ENCODE results near the gene SEPTIN1.

SEPTIN1 gene

GRCh38 chr16:30354423-30355143 is 27.8 kb downstream of the SEPTIN1 start:
- Histone ChIP-seq H3F3A (ENCODE audit: low read depth) (peaks cover 5% of the 10 kb centered on the region; the same call in 1 of the 2 replicates), H3K4me1 (ENCODE audit: insufficient read depth, low read length, poor library complexity, severe bottlenecking) (peaks cover 28% of the 10 kb centered on the region), H4K20me1 (ENCODE audit: insufficient read depth, low read length, poor library complexity, severe bottlenecking) (peaks cover 12% of the 10 kb centered on the region), H3K9ac (ENCODE audit: low read depth, low read length, poor library complexity, severe bottlenecking) (peak overlapping the region; percentile 88), H3K4me3 (ENCODE audit: low read length, poor library complexity, severe bottlenecking) (peak overlapping the region; percentile 90), H3K36me3 (ENCODE audit: insufficient read depth, low read length) (peaks cover 44% of the 10 kb centered on the region; the same call in 1 of the 2 replicates), H3K79me2 (ENCODE audit: insufficient read depth, low read length) (peaks cover 66% of the 10 kb centered on the region), H3K9me3 (ENCODE audit: insufficient read depth, low read depth, low read length) (no peaks in the 10 kb centered on the region), H3K9me2 (replicated peaks; ENCODE audit: low read depth, low read length) (no peaks in the 10 kb centered on the region), H2AFZ (ENCODE audit: low read length) (peak overlapping the region; percentile 80), H3K27me3 (ENCODE audit: insufficient read depth, low read length, poor library complexity, severe bottlenecking) (no peaks in the 10 kb centered on the region), H3K4me2 (ENCODE audit: low read depth, low read length, poor library complexity, severe bottlenecking) (peak overlapping the region; percentile 83)
- no peak for TF ChIP-seq EZH2phosphoT487 (IDR thresholded peaks at IDR 0.05; ENCODE audit: borderline replicate concordance)
- no peak for TF ChIP-seq CTCF (conservative IDR thresholded peaks at IDR 0.05; ENCODE audit: low read length)

GRCh38 chr16:30353438-30354129 is 28.8 kb downstream of the SEPTIN1 start:
- TF ChIP-seq CTCF (conservative IDR thresholded peaks at IDR 0.05; ENCODE audit: low read length) (no peak), EZH2phosphoT487 (IDR thresholded peaks at IDR 0.05; ENCODE audit: borderline replicate concordance) (no peak)
- Histone ChIP-seq H3K9ac (ENCODE audit: low read depth, low read length, poor library complexity, severe bottlenecking) (peak overlapping the region; percentile 88), H3K4me2 (ENCODE audit: low read depth, low read length, poor library complexity, severe bottlenecking) (peak overlapping the region; percentile 83), H3K9me2 (replicated peaks; ENCODE audit: low read depth, low read length) (no peaks in the 10 kb centered on the region), H2AFZ (ENCODE audit: low read length) (no peak overlapping the region), H3K36me3 (ENCODE audit: insufficient read depth, low read length) (peaks cover 38% of the 10 kb centered on the region; the same call in 1 of the 2 replicates), H3K79me2 (ENCODE audit: insufficient read depth, low read length) (peaks cover 56% of the 10 kb centered on the region), H3K4me1 (ENCODE audit: insufficient read depth, low read length, poor library complexity, severe bottlenecking) (peaks cover 35% of the 10 kb centered on the region), H3F3A (ENCODE audit: low read depth) (peaks cover 5% of the 10 kb centered on the region; the same call in 1 of the 2 replicates), H3K27me3 (ENCODE audit: insufficient read depth, low read length, poor library complexity, severe bottlenecking) (no peaks in the 10 kb centered on the region), H4K20me1 (ENCODE audit: insufficient read depth, low read length, poor library complexity, severe bottlenecking) (peaks cover 12% of the 10 kb centered on the region), H3K4me3 (ENCODE audit: low read length, poor library complexity, severe bottlenecking) (peak overlapping the region; percentile 90), H3K9me3 (ENCODE audit: insufficient read depth, low read depth, low read length) (no peaks in the 10 kb centered on the region)

- H3K4me1 ChIP-seq (ENCODE audit: insufficient read depth, low read length, poor library complexity, severe bottlenecking): peaks cover 35% of the 10 kb centered on the region
- peaks cover 5% of the 10 kb centered on the region; the same call in 1 of the 2 replicates for H3F3A ChIP-seq (ENCODE audit: low read depth)
- no peaks in the 10 kb centered on the region for H3K27me3 ChIP-seq (ENCODE audit: insufficient read depth, low read length, poor library complexity, severe bottlenecking)
- no peaks in the 10 kb centered on the region for H3K9me3 ChIP-seq (ENCODE audit: insufficient read depth, low read depth, low read length)
- H2AFZ ChIP-seq (ENCODE audit: low read length): no peak overlapping the region
- H3K9me2 ChIP-seq (replicated peaks; ENCODE audit: low read depth, low read length): no peaks in the 10 kb centered on the region
- peaks cover 30% of the 10 kb centered on the region; the same call in 1 of the 2 replicates for H3K36me3 ChIP-seq (ENCODE audit: insufficient read depth, low read length)
- no peak overlapping the region for H3K4me3 ChIP-seq (ENCODE audit: low read length, poor library complexity, severe bottlenecking)
- peaks cover 49% of the 10 kb centered on the region for H3K79me2 ChIP-seq (ENCODE audit: insufficient read depth, low read length)
- H3K4me2 ChIP-seq (ENCODE audit: low read depth, low read length, poor library complexity, severe bottlenecking): peak overlapping the region; percentile 83
- TF ChIP-seq EZH2phosphoT487 (IDR thresholded peaks at IDR 0.05; ENCODE audit: borderline replicate concordance) (no peak), CTCF (conservative IDR thresholded peaks at IDR 0.05; ENCODE audit: low read length) (no peak)
- peaks cover 12% of the 10 kb centered on the region for H4K20me1 ChIP-seq (ENCODE audit: insufficient read depth, low read length, poor library complexity, severe bottlenecking)
- no peak overlapping the region for H3K9ac ChIP-seq (ENCODE audit: low read depth, low read length, poor library complexity, severe bottlenecking)
Observed at GRCh38 chr16:30352488-30353401, 29.6 kb downstream of the SEPTIN1 start.
